Osteocyte (in vitro differentiated cells): ENCODE measurements around the gene C1QTNF1. TPM values are rescaled to one million over a fixed set of nuclear protein-coding genes. Genes with fewer than 3 reads are reported as not detected.

Experiments
- DNase-seq: peaks from one replicate; pipeline ENCODE4 v3.0.0; 2021; ENCODE audit warnings: mixed read lengths; ENCODE audit not compliant: unreplicated experiment; ENCODE audit errors: extremely low spot score
- H3K27ac Mint-ChIP-seq: one replicate; pipeline ENCODE4 v1.8.0; 2021; ENCODE audit warnings: mild to moderate bottlenecking, mixed read lengths; ENCODE audit not compliant: unreplicated experiment
- H3K27me3 Mint-ChIP-seq: one replicate; pipeline ENCODE4 v1.8.0; 2021; ENCODE audit warnings: mixed read lengths; ENCODE audit not compliant: unreplicated experiment
- H3K36me3 Mint-ChIP-seq: one replicate; pipeline ENCODE4 v1.8.0; 2021; ENCODE audit warnings: mixed read lengths; ENCODE audit not compliant: unreplicated experiment
- H3K4me1 Mint-ChIP-seq: one replicate; pipeline ENCODE4 v1.8.0; 2021; ENCODE audit warnings: mixed read lengths; ENCODE audit not compliant: unreplicated experiment
- H3K4me3 Mint-ChIP-seq: one replicate; pipeline ENCODE4 v1.8.0; 2021; ENCODE audit warnings: mild to moderate bottlenecking, moderate library complexity, mixed read lengths; ENCODE audit not compliant: unreplicated experiment
- H3K9me3 Mint-ChIP-seq: one replicate; pipeline ENCODE4 v1.8.0; 2021; ENCODE audit warnings: mixed read lengths; ENCODE audit not compliant: unreplicated experiment
- total RNA-seq: library from RNA; stranded (reverse); gene quantifications from 2 replicates; pipeline ENCODE4 v1.2.1, GENCODE V29; 2021
- TF ChIP-seq, protein P1 (sequence below): fragments of 200-600 bp; sonication (generic); IDR thresholded peaks from 2 replicates; pipeline ENCODE4 v1.5.0; 2021; ENCODE audit warnings: antibody characterized with exemption, mild to moderate bottlenecking, moderate library complexity

C1QTNF1 gene
- total RNA-seq, 1 donor from 2014 or later, result 203 TPM

- H3K4me1 Mint-ChIP-seq, result no peaks in the 10 kb centered on the region
- H3K4me3 Mint-ChIP-seq, result no peak overlapping the region
- no peak overlapping the region for H3K27ac Mint-ChIP-seq
- TF ChIP-seq, protein P1, sequence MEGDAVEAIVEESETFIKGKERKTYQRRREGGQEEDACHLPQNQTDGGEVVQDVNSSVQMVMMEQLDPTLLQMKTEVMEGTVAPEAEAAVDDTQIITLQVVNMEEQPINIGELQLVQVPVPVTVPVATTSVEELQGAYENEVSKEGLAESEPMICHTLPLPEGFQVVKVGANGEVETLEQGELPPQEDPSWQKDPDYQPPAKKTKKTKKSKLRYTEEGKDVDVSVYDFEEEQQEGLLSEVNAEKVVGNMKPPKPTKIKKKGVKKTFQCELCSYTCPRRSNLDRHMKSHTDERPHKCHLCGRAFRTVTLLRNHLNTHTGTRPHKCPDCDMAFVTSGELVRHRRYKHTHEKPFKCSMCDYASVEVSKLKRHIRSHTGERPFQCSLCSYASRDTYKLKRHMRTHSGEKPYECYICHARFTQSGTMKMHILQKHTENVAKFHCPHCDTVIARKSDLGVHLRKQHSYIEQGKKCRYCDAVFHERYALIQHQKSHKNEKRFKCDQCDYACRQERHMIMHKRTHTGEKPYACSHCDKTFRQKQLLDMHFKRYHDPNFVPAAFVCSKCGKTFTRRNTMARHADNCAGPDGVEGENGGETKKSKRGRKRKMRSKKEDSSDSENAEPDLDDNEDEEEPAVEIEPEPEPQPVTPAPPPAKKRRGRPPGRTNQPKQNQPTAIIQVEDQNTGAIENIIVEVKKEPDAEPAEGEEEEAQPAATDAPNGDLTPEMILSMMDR, result no peak
- H3K36me3 Mint-ChIP-seq, result no peaks in the 10 kb centered on the region
- no peaks in the 10 kb centered on the region for H3K9me3 Mint-ChIP-seq
- H3K27me3 Mint-ChIP-seq, result peaks cover 19% of the 10 kb centered on the region
- no peak for DNase-seq
Observed at GRCh38 chr17:79097226-79098055, 73.5 kb downstream of the C1QTNF1 start.

DNA sequence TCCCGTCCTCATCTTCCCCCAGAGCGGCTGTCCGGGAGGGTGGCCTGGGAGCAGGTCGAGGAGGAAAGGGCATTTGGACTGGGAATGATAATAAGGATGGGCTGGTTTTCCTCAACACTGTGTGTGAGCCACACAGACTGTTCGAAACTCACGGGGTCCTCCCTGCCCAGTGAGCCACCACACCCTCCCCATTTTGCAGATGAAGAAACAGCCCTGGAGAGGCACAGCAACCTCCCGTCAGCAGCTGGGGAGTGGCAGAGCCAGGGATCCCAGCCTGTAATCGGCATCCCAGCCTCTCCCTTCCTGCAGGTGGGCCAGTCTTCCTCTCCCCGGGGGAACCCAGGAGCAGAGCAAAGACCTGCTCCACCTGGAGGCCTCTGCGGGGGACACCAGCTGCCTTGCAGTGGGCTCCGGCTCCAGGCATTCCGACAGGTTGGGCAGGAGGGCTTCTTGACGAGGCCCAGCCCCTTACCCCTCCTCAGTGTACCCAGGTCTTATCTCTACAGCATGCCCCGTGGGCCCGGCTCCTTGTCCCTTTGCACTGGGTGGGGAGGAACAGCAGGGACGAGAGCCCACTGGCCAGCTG lies 74.4 kb downstream of the C1QTNF1 start:
- Mint-ChIP-seq H3K9me3 (no peaks in the 10 kb centered on the region), H3K36me3 (no peaks in the 10 kb centered on the region), H3K4me3 (no peak overlapping the region), H3K27ac (no peak overlapping the region), H3K27me3 (peaks cover 19% of the 10 kb centered on the region), H3K4me1 (no peaks in the 10 kb centered on the region)
- TF ChIP-seq, protein P1, result no peak
- no peak for DNase-seq

Other genes starting within 250 kb of the C1QTNF1 start
- 113 and 123 TPM in 2 replicates for gene CYTH1, start 241.9 kb upstream of the C1QTNF1 start, total RNA-seq
- 56.2 and 66.7 TPM in 2 replicates for gene USP36, start 183.4 kb upstream of the C1QTNF1 start, total RNA-seq
- gene CEP295NL, start 121.0 kb upstream of the C1QTNF1 start, total RNA-seq, result 7.3 and 9.2 TPM in 2 replicates
- gene TIMP2, start 98.8 kb upstream of the C1QTNF1 start, total RNA-seq, result 1,096 and 1,211 TPM in 2 replicates
- gene LGALS3BP, start 44.2 kb upstream of the C1QTNF1 start, total RNA-seq, result 439 and 456 TPM in 2 replicates
- 61.1 and 62.3 TPM in 2 replicates for gene CANT1, start 14.4 kb upstream of the C1QTNF1 start, total RNA-seq
- 36.3 and 38.4 TPM in 2 replicates for gene ENGASE, start 50.7 kb downstream of the C1QTNF1 start, total RNA-seq